ENCODE results near the gene GPR39.

The GPR39 gene

GRCh38 chr2:132690664-132691303, 274.2 kb downstream of the GPR39 start:
- no peak for DNase-seq

GRCh38 chr2:132691556-132691955, 275.0 kb downstream of the GPR39 start:
- DNase-seq: no peak

GRCh38 chr2:132692816-132693215, 276.2 kb downstream of the GPR39 start:
- DNase-seq: no peak

Measured in NCI-H187 (cell line).